Left renal cortex interstitium (tissue), 4 donors: ENCODE measurements around the gene HERC6. TPM values are rescaled to one million over a fixed set of nuclear protein-coding genes. Genes with fewer than 3 reads are reported as not detected.
"Not testable (repeated sequence)": the region's sequence is repeated elsewhere in the genome, so short reads cannot be mapped to it uniquely, and the experiment has no call there.

Experiments
- DNase-seq, 4 donors: peaks; one replicate each; pipeline ENCODE4 v3.0.0-alpha.2; 2013; ENCODE audit warnings: low read depth in 4 of 4, low spot score in 2 of 4, missing footprints in 1 of 4
- polyA plus RNA-seq, 4 donors: library from polyadenylated mRNA; unstranded; fragments of 120-200 nt; gene quantifications; one replicate each; pipeline ENCODE4 v1.2.1, GENCODE V29; 2013; ENCODE audit not compliant: insufficient read length in 4 of 4

The HERC6 gene
- polyA plus RNA-seq, 4 donors: 6.2 to 9.6 (median 9.6) TPM

- no peak for DNase-seq
Measured at GRCh38 chr4:88443486-88443885, 64.8 kb downstream of the HERC6 start.

GRCh38 chr4:88445252-88445651, 66.6 kb downstream of the HERC6 start:
- DNase-seq: no peak

GRCh38 chr4:88446124-88446523, 67.5 kb downstream of the HERC6 start:
- no peak for DNase-seq

DNA sequence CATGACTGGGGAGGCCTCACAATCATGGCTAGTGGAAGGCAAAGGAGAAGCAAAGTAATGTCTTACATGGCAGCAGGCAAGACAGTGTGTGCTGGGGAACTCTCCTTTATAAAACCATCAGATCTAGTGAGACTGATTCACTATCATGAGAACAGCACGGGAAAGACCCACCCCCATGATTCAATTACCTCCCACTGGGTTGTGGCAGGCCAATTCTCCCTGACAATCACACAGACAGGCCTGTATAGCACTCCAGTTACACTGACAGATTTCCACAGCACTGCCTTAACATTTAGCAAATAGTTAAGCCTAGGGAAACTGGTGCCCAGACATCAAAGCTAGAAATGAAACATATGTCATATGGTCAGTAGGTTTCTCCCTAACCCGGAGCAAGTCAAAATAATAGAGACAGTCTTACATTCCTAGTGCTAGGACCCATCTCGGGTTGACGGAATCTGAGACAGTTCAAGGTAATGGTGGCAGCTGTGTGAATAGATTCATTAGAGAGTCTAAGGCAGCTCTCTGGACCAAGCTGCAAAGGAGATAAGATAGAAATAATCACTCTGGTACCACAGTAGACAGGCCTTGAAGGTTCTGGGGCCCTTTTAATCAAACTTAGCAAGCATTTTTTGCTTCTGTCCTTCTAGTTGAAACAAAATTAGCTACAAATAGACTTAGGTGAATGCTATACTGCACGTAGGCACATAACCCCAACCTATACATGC, 68.9 kb downstream of the HERC6 start:
- DNase-seq: no peak

DNA sequence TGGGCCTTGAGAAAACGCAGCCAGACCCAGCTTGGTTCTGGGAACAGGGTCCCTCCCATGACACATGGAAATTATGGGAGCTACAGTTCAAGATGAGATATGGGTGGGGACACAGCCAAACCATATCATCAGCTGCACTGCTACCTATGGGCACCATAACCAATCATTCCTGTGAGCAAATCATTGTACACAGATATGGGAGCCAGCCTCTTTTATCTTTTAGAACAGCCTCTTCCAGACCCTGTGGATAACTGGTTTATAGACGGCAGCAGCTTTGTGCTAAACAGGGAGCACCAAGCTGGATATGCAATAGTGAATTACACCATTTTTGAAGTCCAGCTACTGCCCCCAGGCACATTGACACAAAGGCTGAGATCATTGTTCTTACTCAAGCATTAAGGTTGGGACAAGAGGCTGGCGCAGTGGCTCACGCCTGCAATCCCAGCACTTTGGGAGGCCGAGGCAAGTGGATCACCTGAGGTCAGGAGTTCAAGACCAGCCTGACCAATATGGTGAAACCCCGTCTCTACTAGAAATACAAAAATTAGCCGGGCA, 69.6 kb downstream of the HERC6 start:
- not testable (repeated sequence) for DNase-seq

GRCh38 chr4:88448889-88449288, 70.2 kb downstream of the HERC6 start:
- DNase-seq: no peak

DNA sequence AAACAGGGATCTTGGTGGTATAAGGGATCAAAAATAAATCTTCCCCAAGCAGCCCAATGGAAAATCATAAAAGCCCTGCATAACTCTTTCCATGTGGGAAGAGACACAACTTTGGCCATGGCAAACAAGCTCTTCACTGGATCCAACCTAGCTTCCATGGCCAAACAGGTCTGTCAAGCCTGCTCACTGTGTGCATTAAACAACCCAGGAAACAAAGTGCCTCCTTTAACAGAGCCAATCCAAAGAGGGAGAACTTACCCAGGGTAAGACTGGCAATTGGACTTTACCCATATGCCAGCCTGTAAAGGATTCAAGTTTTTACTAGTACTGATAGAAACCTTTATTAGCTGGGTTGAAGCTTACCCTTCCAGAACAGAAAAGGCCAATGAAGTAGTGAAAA, 70.6 kb downstream of the HERC6 start:
- no peak for DNase-seq

- DNase-seq: no peak
Measured at GRCh38 chr4:88451205-88451604, 72.6 kb downstream of the HERC6 start.

GRCh38 chr4:88452912-88453311, 74.3 kb downstream of the HERC6 start:
- DNase-seq: no peak

DNA sequence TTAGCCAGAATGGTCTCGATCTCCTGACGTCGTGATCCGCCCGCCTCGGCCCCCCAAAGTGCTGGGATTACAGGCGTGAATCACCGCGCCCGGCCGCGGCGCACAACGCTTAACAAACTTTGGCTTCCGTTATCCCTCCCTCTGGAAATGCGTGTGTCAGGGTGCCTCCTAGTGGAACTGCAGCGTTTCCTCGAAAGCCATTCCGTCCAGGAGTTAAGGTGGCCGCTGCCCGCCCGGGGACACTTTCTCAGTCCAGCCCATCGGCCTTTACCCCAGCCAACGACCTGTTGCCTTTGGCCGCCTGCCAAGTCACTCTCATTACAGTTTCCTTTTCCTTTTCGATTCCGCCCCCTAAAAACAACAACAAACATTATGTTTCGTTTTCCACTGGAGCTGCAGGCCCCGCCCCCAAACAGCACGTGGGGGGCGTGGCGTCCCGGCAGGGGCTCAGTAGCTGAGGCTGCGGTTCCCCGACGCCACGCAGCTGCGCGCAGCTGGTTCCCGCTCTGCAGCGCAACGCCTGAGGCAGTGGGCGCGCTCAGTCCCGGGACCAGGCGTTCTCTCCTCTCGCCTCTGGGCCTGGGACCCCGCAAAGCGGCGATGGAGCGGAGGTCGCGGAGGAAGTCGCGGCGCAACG, 78.1 kb downstream of the HERC6 start, which contains the start of gene HERC5:
HERC5 (plus strand) TSS at position 450 of the 637 bp plus-strand sequence; CDS start at position 601, 151 bp downstream.
- peak; percentile 86 to 92 (median 89) for DNase-seq

- DNase-seq: peak in 1 of 4 donors; percentile 29
Measured at GRCh38 chr4:88457307-88458103, 78.9 kb downstream of the HERC6 start.

DNA sequence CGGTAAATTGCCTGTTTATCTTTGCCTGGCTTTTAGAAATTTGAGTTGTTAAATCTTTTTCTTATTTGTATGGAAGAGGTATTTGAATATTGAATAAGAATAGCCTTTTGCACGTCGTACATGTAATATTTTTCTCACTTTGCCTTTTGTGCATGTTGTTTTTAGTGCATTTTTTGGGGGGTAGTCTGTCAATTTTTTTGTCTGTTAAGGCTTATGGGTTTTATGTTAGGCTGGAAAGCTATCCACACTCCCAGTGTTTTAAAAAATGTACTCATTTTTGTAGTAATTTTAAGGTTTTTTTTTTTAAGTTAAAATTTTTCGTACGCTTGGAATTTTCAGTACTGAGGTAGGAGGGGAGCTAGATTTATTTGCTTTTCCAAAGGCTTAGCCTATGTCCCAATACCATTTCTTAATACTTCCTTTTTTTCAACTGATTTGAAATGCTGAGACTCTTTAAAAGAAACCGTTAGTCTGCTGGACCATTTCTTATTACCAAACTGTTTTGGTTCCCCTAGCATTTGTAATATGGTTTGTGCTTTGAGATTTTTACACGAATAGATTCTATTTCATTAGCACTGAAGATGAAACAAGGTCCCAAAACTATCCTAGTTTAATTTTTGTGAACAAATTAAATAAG, 79.6 kb downstream of the HERC6 start:
- no peak for DNase-seq

GRCh38 chr4:88465653-88466192, 87.1 kb downstream of the HERC6 start:
- no peak for DNase-seq

DNA sequence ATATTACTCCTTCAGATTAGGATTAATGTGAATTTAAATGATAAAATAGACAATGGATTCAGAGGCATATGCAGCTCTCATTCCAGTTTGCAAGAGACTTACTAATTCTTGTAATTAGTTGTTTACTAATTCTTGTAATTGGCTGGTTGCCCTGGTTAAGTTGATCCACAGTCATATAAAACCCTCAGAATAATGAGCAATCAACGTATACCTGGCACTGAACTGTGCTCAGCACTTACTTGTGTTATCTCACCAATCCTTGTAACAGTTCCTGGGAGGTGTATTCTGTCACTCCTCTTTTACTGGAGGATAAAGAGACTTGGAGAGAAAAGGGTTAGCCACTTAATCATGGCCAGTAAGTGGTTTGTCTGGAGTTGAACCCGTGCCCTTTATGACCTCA, 88.7 kb downstream of the HERC6 start:
- no peak for DNase-seq

DNA sequence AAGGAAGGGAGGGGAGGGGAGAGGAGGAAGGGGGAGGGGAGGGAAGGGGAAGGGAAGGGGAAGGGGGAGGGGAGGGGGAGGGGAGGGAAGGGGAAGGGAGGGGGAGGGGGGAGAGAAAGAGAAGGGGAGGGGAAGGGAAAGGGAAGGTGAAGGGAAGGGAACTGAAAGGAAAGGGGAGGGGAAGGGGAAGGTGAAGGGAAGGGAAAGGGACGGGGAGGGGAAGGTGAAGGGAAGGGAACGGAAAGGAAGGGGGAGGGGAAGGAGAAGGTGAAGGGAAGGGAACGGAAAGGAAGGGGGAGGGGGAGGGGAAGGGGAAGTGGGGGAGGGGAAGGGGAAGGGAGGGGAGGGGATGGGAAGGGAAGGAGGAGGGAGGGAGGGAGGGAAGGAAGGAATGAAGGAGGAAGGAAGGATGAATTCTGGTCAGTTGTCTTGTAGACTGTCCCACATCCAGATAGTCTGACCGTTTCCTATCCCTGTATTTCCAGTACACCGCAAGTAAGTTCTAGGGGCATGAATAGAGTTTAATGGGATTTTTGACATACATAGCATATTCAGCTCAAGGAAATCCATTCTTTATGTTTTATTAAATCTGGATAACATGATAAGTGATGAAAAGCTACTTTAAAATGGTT, 98.7 kb downstream of the HERC6 start:
- no peak for DNase-seq

- no peak for DNase-seq
Measured at GRCh38 chr4:88478247-88478646, 99.6 kb downstream of the HERC6 start.

DNA sequence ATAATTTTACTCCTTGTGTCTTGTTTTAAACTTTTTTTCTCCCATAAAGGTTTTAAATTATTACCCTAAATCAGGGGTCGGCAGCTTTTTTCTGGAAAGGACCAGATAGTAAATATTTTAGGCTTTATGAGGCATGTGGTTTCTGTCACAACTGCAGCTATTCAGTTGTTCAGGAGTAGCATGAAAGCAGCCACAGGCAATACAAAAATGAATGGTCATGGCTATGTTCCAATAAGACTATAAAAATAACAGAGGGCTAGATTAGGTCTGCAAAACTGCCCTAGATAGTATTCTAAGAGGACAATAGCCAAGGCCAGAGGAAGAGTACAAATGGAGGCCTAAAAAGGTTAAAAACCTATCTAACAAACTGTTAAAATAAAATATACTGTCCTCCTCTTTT, 102.9 kb downstream of the HERC6 start:
- peak in 1 of 4 donors; percentile 20 for DNase-seq

GRCh38 chr4:88489100-88489761, 110.6 kb downstream of the HERC6 start:
- DNase-seq: no peak
